Amniotic epithelial cell (primary cell): ENCODE data around the gene MAMLD1.

Experiments
- DNase-seq: peaks from one replicate; pipeline ENCODE4 v3.0.0-alpha.2; 2010; ENCODE audit warnings: low read depth

The MAMLD1 gene

DNA sequence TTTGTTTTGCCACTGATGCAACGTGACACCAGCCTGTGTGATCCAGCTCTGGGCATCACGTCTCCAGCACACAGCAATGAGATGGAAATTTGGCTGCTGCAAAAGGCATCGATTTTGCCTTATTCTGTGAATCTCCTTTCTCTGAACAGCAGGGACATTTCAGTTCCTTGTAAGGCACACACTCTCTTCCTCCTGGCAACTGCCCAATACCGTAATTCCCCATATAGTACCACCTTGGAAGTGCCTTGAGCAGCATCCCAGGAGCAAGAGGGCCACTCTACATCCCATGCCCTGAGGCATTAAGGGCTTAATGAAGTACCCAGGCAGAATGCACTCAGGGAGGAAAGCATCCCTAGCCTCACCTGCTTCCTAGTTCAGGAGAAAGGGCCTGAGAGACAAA lies 10.5 kb upstream of the MAMLD1 start:
- DNase-seq, result no peak

DNA sequence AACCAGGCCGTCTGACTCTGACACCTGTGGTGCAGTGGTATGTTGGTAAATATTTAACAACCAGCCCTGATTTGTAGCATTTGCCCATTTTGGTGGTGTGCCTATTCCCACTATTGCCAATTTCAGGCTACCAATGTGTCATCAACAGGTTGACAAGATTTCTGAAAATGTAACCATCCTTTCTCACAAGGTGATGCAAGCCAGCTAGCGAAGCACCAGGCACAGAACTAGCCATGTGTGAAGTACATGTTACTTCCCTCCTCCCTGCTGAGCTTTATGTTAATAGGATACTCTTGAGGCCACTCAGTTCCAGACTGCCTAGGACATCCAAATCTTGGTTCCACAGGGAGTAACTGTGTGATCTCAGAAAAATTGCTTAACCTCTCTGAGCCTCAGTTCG lies 7.2 kb upstream of the MAMLD1 start:
- DNase-seq, result no peak

DNA sequence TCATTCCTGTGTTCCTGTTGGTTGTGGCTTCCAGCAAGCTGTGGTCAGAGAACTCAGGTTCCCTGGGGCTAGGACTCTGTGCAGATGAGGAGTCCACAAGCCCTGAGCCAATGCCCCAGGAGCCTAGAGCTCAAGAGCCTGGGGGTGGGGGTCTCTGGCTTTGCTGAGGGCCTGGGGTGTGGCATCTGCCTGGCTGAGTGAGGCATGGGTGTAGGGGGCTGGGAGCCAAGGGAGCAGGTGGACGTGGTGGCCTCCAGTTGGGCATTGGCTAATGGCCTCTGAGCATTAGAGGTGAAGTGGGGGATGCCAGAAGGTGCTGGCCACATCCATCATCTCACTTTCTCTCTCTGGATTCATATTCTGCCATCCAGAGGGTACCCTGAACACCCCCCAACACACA lies 5.3 kb upstream of the MAMLD1 start:
- DNase-seq, result no peak

DNA sequence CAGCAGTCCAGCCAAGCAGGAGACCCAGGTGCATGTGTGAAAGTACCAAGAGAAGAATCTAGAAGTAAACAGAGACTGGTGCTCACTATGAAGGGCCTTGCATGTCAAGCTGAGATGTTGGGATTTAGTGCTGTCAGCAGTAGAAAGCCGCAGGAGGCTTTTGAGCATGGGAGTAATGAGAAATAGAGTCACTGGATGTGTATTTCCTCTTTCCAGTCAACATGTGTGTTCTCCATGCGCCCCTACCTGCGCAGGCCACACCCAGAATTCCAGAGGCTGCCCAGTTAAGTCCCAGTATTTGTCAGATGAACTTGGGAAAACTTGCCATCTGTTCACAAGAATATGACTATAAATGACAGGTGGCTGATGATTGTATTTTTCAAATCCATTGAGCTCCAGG lies 4.5 kb upstream of the MAMLD1 start:
- no peak for DNase-seq

DNA sequence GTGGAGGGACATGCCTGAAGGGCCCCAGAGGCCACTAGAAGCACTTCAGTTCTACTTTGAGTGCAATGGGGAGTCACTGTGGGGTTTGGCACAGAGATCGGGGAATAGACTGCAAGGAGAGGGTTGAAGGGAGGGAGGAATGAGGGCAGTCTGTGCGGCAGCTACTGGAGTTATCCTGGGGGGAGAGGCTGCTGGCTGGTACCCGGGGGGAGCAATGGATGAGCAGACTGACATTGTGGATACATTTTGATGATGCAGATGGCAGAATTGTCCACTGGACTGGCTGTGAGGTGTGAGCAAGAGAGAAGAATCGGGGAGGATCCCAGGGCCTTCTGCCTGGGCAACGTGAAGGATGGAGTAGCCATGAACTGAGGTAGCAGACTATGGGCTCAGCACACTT lies 2.8 kb upstream of the MAMLD1 start:
- DNase-seq, result no peak

DNA sequence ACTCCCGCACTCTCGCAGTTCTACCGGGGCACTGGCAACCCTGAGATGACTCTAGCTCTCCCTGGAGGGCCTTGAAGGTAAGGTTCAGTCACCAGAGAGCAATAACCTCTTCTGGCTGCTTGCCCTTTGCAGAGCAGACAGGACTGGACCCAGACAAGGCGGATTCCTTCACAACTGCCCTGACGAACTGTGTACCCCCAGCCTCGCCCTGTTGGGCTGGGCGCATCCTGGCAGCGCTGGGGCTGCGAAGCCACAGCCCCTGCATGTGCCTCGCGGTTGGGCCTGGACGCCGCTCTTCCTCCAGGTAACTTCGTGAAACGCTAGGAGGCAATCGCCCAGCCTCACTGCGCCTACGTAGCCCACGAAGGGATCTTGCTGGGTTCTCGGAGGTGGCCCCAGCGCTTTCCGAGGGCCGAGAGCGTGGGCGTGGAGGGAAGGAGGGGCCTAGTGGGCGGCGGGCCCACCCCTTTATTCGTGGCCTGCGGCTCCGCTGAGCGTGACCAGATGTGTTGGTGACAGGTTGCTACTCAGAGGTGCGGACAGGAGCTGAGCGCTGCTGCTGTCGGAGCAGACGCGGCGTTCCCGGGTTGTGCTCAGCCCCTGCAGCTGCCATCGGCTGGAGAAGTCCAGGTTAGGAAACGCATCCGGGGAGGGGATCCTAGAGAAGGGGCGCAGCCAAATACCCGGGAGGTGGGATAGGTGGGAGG lies 1.9 kb upstream of the MAMLD1 start:
- DNase-seq, result peak; percentile 21

DNA sequence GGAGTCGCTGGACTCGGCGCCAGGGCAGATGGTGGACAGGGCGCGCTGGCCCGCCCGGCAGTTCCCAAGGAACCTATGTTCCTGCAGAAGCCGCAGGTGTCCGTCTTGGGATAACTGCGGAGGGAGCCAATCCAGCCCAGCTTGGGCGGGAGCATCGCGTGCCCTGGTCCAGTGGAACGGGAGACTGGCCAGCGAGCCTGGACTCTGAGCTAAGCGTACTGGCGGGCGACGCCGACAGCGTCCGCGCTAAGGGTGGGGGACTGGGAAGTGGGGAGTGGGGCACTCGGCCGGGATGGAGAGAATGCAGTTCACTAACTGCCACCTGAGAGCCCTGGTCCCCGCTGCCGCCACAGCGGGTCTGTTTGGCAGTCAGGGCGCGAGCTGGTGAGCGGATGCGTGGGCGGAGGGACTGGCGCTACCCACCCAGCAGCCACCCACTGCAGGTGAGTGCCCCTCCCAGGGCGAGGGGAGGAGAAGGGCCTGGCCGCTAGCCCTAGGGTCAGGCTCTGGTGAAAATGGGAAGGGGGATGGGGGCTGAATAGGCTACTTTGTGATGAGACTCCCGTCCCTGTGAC lies 1.3 kb upstream of the MAMLD1 start:
- no peak for DNase-seq

DNA sequence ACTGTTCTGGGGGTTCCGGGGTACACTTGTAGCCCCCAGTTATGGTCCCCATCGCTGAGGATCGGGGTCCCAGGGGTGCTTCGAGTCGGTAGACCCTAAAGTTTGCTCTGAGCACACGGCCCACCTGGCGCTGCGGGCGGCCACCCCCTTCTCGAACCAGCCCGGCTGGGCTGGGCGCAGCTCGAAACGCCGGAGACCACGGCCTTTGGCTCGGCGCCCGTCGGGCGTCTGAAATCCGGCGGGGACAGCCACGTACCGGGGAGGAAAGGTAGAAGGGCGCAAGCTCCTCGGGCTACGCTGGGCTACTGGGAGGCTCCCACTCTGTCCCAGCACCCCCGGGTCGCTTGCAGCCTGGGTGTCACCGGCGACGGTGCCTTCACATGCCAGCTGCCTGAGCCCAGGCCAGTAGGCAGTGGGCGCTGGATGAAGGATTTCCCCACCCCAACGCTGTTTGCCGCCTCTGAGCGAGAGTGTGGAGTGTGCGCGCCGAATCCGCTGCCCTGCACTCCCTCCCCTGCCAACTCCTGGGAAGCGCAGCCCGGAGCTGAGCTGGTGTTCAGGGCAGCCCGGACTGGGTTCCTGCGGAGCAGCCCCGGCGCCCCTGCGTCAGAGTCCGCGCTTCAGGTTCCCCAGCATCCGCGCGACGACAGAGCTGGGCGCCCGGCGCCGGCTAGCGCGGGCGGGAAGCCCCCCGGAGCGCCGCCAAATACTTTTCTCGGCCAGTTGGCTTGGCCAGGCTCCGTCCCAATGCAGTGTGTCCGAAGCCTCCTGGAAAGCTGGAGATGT lies 637 bp downstream of the MAMLD1 start:
- peak; percentile 27 for DNase-seq

DNA sequence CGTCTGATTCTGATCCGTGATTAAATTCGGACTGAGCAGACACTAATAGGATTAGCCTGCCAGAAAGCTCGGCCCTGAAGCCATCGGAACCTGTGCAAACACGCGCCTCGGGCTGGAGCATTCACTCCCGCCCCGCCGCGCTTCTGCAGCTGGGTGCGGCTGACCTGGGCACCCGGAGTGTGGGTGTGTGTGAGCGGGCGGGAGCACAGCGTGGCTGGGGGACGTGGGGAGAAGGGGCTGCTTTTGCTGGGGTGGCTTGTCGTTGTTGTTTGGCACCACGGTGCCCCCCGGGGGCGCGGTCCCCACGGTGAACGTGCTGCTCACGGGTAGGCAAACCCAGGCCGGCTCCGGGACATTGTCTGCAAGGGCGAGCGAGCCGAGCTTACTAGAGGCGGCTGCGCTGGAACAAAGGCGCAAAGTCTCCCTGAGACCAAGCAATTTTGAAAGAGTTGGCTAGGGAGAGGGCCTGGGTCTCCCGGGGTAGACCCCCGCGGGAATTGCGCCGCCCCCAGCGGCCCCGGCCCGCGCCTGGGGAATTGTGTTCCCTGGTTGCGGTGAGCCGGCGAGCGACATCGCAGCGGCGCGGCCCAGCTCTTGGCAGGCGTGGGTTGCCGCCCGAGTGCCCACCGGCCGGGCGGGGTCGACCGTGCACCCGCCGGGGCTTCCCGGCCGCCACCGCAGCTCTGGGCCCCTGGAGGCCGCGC lies 1.4 kb downstream of the MAMLD1 start:
- no peak for DNase-seq

DNA sequence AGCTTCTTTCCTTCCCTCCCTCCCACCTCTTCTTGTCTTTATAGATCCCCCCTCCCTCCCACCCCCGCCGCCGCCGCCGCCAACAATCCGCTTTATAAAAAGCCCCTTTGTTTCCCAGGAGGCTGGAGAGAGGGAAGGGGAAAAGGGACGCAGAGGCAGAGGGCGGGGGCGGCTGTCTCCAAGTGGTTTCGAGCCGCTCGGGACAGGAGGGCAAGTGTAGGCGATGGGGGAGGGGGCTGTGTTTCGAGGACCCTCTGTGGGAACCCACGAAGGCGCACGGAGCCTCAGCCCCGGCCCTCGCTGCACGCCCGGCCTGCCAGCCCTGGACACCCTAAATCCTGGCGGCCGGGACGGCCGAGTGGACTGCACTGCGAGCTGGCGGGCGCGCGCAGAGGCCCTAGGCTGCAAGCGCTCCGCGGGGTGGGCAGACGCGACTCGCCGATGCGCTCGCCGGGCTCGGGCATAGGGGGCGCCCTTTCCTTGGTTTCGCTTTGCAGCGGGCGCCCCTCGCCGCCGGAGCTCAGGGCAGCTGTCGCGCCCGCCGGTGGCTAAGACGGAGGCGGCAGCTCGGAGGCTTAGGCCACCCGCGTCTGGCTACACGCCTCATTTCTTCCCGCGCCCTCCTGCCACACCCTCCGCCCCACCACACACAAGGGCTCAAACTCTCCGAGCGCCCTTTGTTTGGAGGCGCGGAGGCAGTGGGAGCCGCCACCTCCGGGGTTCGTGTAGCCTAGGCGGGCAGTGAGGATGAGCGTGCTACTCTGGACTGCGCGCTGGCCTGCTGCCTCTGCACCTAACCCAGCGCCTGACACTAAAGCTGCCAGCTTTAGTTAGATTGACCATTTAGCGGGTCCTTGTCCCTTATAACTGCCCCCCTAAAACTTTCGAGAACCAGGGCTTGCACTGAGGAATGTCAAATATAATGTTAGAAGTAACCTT lies 2.2 kb downstream of the MAMLD1 start:
- peak; percentile 37 for DNase-seq

DNA sequence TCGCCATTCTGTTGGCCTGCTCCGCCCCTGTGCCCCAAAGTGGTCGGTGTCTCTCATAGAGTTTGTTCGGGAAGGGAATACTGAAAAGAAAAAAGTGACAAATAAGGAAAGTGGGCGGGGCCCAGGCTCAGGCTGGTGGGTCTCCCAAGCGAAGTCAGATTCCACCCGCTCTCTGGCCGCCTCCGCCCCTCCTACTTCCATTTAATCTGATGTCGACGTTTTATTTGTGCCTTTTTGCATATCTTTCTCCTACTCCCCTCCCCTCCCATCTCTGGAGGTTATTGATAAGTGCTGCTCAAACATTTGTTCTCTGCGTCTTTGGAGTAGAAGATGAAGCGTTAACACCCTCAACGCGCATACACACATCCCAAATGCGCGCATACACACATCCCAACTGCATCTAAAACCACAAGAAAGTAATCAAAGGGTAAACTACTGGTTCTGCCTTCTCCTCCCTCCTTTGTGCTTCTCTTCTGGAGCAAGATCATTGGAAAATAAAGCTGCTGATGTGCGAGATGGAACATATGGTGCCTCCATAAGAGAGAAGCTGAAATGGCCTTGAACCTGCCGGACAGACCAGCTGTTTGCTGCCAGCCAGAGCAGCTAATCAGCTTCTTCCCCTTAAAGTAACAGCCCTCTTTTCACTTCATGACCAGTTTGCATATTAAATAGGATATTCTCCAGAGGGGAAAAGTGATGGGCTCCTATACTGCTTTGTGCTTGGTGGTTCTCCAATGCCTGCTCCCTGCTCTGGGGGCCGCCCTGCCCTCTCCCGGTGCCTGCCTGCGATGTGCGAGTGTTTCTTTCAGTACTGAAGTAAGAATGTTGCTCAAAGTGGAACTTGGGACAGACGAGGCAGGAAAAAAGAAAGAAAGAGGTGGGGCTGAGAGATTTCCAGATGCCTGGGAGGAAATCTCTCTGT lies 3.1 kb downstream of the MAMLD1 start:
- DNase-seq, result peak; percentile 39

DNA sequence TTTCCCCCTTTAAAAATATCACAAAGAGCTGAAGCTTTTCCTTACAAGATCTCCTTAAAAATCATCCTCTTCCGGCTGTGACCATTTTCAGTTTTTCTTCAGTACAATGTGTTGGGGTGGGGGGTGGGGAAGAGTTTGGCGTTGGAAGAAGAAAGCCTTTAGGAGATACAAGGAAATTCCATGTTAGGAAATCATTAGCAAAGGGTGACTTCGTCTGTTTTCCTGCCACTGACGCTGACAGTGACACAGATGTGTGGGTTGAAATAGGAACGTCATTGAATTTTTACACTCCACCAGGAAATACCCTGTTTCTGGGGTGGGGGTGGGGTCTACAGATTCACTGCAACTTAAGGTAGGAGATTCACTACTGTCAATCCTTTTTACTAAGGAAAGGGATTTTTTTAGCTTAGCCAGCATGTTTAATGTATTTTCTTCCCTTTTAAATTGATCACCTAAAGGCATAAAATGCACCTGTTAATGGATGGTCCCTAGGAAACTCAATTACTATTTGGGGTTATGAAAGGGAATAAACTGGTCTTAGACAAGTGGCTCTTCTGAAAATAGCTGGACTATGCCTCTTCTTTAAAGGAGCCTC lies 3.9 kb downstream of the MAMLD1 start:
- DNase-seq, result no peak

DNA sequence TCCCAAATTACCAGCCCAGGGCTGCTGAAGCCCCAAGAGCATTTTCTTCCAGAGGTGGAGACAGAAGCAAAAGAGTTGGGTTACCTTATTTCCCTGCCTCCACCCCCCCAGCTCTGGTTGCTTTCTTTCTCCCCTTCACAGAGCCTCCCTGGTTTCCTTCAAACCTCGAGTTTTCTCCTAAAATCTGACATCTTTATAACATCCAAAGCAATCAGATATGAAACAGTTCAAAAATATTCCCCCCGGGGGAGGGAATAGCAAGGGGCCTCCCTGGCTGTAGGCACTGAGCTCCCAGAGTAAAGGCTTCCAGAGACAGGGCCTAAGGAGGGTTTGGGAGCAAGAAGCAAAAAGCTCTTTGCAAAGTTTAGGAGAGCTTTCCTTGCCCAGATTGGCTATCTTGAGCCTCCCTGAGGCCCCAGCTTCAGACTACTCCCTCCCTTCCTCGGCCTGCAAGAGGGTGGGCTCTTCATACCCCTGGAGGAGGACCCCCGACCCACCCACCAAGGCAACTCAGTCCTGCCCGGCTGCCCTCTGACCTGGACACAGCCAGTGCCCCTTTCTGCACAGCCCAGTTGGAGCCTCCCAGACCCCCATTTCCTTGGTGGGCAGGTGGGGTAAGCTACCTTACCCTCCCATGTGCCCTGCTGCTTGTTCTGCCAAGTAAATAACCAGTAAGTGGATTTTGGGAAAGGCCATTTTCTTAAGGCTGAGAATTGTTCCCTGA lies 7.6 kb downstream of the MAMLD1 start:
- no peak for DNase-seq

DNA sequence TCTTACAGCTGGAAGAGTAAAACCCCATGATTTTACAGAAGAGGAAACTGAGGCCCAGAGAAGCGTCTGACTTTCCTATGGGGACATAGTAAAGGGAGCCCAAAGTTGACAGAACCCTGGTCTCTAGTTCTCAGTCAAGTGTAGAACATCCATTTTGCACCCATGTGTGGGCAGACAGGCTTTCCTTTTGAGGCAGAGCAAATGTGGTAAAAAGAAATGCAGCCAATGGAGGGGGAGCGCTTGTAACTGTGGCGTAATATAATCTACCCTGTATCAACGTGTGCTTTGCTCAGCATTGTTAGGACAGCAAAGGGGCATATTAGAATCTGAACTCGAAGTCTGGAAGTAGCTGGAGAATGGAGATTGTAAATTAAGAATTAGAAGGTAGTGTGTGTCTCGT lies 8.8 kb downstream of the MAMLD1 start:
- peak; percentile 40 for DNase-seq

DNA sequence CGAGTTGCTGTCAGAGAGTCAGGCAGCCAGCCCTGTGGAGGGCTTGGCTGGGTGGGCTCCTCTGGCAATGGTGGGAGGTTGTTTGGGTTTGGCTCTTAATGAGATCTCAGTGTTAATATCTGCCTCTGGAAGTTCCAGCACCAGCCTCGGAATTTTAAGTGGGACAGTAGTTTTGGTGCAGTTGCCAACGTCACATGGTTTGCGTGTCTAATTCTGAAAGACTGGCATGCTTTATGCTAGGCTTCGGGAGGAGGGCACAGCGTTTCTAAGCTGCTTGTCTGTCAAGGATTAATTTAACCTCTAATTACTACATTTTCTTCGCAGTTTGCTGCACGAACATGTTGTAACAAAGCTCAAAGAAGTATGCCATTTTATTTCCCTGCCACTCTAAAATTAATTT lies 9.2 kb downstream of the MAMLD1 start:
- DNase-seq, result no peak

DNA sequence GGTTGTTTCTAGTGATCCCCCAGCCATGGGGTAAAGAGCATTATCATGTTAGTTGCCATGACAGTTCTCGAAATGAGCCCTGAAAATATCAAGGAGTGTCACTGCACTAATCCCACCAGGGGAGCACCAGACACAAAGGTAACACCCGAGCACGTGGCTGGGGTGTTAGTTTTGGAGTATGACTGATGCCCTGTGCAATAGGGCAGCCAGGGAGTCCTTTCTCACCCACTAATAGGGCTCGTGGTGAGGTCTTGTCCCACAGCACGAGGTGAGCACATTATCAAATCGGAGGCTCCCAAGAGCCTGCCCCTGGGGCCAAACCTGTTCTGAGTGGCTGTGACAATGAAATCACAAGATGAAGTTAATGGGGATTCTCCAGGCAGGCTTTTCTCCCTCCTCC lies 9.6 kb downstream of the MAMLD1 start:
- no peak for DNase-seq

DNA sequence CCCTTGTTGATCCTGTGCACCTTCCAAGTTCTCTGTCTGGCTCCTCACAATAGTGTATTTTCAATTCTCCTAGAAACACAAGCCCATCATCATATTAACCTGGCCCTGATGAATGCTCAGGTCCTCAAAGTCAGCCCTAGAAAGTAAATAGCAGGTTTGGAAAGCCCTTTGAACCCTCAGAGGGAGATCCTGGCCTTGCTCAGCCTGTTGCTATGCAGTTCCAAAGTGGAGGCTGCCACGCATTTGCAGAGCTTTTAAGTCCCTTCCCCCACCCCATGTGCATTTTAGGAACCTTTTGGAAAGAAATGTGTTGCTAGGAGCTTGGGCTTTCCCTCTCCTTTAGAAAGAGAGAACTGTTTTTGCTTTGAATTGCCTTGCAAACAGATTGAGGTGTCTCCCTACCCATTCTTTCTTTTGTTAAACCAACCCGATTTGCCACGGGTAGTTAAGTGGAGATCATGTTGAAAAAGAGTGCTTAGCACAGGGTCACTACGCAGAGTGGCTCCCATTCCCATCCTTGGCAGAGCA lies 12.2 kb downstream of the MAMLD1 start:
- no peak for DNase-seq

DNA sequence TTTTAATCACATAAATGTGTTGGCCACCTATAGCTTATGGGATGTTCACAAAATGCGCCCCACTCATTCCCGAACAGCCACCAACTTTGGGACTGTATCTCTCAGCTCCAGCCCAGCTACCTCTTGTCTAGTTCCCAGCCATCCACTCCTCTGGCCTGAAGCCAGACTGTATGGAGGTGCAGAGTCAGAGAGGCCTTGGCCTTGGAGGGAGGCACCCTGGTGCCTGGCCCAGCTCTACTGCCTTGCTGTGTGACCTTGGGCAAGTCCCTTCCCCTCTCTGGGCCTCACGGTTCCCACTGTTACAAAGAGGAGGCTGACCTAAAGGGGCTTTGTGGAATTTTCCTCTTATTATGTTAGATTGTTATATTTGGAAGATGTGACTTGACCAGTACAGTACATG lies 13.9 kb downstream of the MAMLD1 start:
- DNase-seq, result no peak

DNA sequence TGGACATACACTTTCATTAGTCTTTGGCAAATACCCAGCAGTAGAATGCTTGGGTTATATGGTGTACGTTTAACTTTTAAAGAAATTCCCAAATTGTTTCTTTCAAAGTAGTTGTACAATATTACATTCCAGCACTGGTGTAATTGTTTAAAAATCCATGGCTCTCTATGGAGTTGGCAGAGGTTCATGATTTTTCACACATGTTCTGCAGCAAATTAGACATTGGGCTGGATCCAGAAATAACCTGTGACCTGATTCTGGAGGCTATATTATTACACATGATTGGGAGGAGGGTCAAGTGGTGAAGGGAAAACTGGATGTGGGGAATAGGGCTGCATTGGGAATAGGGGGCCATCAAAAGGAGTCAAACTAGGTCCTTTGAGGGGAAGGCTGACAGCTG lies 41.9 kb downstream of the MAMLD1 start:
- DNase-seq, result no peak
